ENCODE measurements around the gene PRSS33.
A peak's percentile ranks its signal among the peaks of the same experiment; 100 is the strongest.

PRSS33 gene

GRCh38 chr16:2766430-2767139 is 20.8 kb downstream of the PRSS33 start:
- Histone ChIP-seq H3K18ac (ENCODE audit: low read length) (no peak overlapping the region), H3K23ac (ENCODE audit: low read length) (no peak overlapping the region), H2AK5ac (ENCODE audit: low read length) (no peak overlapping the region), H2BK5ac (ENCODE audit: low read length) (no peak overlapping the region), H4K5ac (ENCODE audit: low read length) (no peak overlapping the region), H3K4me3 (ENCODE audit: low read length) (no peak overlapping the region), H3K56ac (ENCODE audit: low read length) (no peak overlapping the region), H3K4me2 (ENCODE audit: low read length) (no peak overlapping the region), H3K79me2 (ENCODE audit: control insufficient read depth, insufficient read depth, low read length) (peaks cover 66% of the 10 kb centered on the region), H3K79me1 (ENCODE audit: low read length) (peaks cover 53% of the 10 kb centered on the region), H3K4ac (ENCODE audit: low read depth, low read length) (no peak overlapping the region), H3K9ac (ENCODE audit: low read length) (no peak overlapping the region), H3K4me1 (ENCODE audit: control insufficient read depth, low read depth, low read length) (no peaks in the 10 kb centered on the region), H2BK120ac (ENCODE audit: low read depth, low read length) (no peak overlapping the region), H2BK15ac (replicated peaks; ENCODE audit: low read depth) (no peak overlapping the region), H4K8ac (ENCODE audit: low read depth, low read length) (no peak overlapping the region), H3K27me3 (ENCODE audit: insufficient read depth, low read length, poor library complexity) (no peaks in the 10 kb centered on the region), H3K27ac (ENCODE audit: low read depth, low read length) (no peak overlapping the region), H3K36me3 (ENCODE audit: control insufficient read depth, insufficient read depth, low read length) (peaks cover 75% of the 10 kb centered on the region)
- no CpG with 5 or more reads among the region's 44 CpGs for WGBS (ENCODE audit: extremely low coverage, insufficient coverage, low lambda C conversion rate)
- DNase-seq: no peak

DNA sequence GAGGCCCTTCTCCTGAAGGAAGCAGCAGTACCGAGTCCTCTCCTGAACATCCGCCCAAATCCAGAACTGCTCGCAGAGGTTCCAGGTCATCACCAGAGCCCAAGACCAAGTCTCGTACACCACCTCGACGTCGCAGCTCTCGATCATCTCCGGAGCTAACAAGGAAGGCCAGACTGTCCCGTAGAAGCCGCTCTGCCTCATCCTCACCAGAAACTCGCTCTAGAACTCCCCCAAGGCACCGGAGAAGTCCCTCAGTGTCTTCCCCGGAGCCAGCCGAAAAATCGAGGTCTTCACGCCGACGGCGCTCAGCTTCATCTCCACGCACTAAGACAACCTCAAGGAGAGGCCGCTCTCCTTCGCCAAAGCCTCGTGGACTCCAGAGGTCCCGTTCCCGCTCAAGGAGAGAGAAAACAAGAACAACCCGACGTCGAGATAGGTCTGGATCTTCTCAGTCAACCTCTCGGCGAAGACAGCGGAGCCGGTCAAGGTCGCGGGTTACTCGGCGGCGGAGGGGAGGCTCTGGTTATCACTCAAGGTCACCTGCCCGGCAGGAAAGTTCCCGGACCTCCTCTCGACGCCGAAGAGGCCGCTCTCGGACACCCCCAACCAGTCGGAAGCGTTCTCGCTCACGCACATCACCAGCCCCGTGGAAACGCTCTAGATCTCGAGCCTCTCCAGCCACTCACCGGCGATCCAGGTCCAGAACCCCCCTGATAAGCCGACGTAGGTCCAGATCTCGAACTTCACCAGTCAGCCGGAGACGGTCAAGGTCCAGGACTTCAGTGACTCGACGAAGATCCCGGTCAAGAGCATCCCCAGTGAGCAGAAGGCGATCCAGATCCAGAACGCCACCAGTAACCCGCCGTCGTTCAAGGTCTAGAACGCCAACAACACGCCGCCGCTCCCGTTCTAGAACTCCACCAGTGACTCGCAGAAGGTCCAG is 21.6 kb downstream of the PRSS33 start:
- Histone ChIP-seq H3K79me1 (ENCODE audit: low read length) (peaks cover 53% of the 10 kb centered on the region), H3K27me3 (ENCODE audit: insufficient read depth, low read length, poor library complexity) (no peaks in the 10 kb centered on the region), H3K27ac (ENCODE audit: low read depth, low read length) (no peak overlapping the region), H3K4me3 (ENCODE audit: low read length) (no peak overlapping the region), H4K8ac (ENCODE audit: low read depth, low read length) (no peak overlapping the region), H3K56ac (ENCODE audit: low read length) (no peak overlapping the region), H3K79me2 (ENCODE audit: control insufficient read depth, insufficient read depth, low read length) (peaks cover 70% of the 10 kb centered on the region), H3K9ac (ENCODE audit: low read length) (no peak overlapping the region), H3K23ac (ENCODE audit: low read length) (no peak overlapping the region), H2BK120ac (ENCODE audit: low read depth, low read length) (no peak overlapping the region), H3K36me3 (ENCODE audit: control insufficient read depth, insufficient read depth, low read length) (peaks cover 73% of the 10 kb centered on the region), H2BK5ac (ENCODE audit: low read length) (no peak overlapping the region), H3K4ac (ENCODE audit: low read depth, low read length) (no peak overlapping the region), H2BK15ac (replicated peaks; ENCODE audit: low read depth) (no peak overlapping the region), H3K4me2 (ENCODE audit: low read length) (no peak overlapping the region), H2AK5ac (ENCODE audit: low read length) (no peak overlapping the region), H3K4me1 (ENCODE audit: control insufficient read depth, low read depth, low read length) (no peaks in the 10 kb centered on the region), H4K5ac (ENCODE audit: low read length) (no peak overlapping the region), H3K18ac (ENCODE audit: low read length) (no peak overlapping the region)
- WGBS (ENCODE audit: extremely low coverage, insufficient coverage, low lambda C conversion rate): no CpG with 5 or more reads among the region's 73 CpGs
- DNase-seq: no peak

- no peak overlapping the region for H3K9ac ChIP-seq (ENCODE audit: low read length)
- no peak overlapping the region for H2BK15ac ChIP-seq (replicated peaks; ENCODE audit: low read depth)
- no peak overlapping the region for H2BK120ac ChIP-seq (ENCODE audit: low read depth, low read length)
- H3K4me3 ChIP-seq (ENCODE audit: low read length): no peak overlapping the region
- H3K18ac ChIP-seq (ENCODE audit: low read length): no peak overlapping the region
- no peak overlapping the region for H2BK5ac ChIP-seq (ENCODE audit: low read length)
- H4K8ac ChIP-seq (ENCODE audit: low read depth, low read length): no peak overlapping the region
- H3K79me2 ChIP-seq (ENCODE audit: control insufficient read depth, insufficient read depth, low read length): peaks cover 75% of the 10 kb centered on the region
- no peak overlapping the region for H3K4ac ChIP-seq (ENCODE audit: low read depth, low read length)
- H3K23ac ChIP-seq (ENCODE audit: low read length): no peak overlapping the region
- peak; percentile 27 for DNase-seq
- WGBS (ENCODE audit: extremely low coverage, insufficient coverage, low lambda C conversion rate): no CpG with 5 or more reads among the region's 9 CpGs
- no peaks in the 10 kb centered on the region for H3K4me1 ChIP-seq (ENCODE audit: control insufficient read depth, low read depth, low read length)
- no peak overlapping the region for H3K27ac ChIP-seq (ENCODE audit: low read depth, low read length)
- H3K4me2 ChIP-seq (ENCODE audit: low read length): no peak overlapping the region
- H2AK5ac ChIP-seq (ENCODE audit: low read length): no peak overlapping the region
- no peaks in the 10 kb centered on the region for H3K27me3 ChIP-seq (ENCODE audit: insufficient read depth, low read length, poor library complexity)
- H3K36me3 ChIP-seq (ENCODE audit: control insufficient read depth, insufficient read depth, low read length): peaks cover 77% of the 10 kb centered on the region
- no peak overlapping the region for H4K5ac ChIP-seq (ENCODE audit: low read length)
- no peak overlapping the region for H3K56ac ChIP-seq (ENCODE audit: low read length)
- H3K79me1 ChIP-seq (ENCODE audit: low read length): peaks cover 58% of the 10 kb centered on the region
Measured at GRCh38 chr16:2764718-2765117, 22.6 kb downstream of the PRSS33 start.

- Histone ChIP-seq H3K4me2 (ENCODE audit: low read length) (no peak overlapping the region), H3K4ac (ENCODE audit: low read depth, low read length) (no peak overlapping the region), H3K4me1 (ENCODE audit: control insufficient read depth, low read depth, low read length) (no peaks in the 10 kb centered on the region), H3K18ac (ENCODE audit: low read length) (no peak overlapping the region), H3K79me1 (ENCODE audit: low read length) (peaks cover 62% of the 10 kb centered on the region), H2BK5ac (ENCODE audit: low read length) (no peak overlapping the region), H2BK15ac (replicated peaks; ENCODE audit: low read depth) (no peak overlapping the region), H2AK5ac (ENCODE audit: low read length) (no peak overlapping the region), H2BK120ac (ENCODE audit: low read depth, low read length) (no peak overlapping the region), H4K8ac (ENCODE audit: low read depth, low read length) (no peak overlapping the region), H4K5ac (ENCODE audit: low read length) (no peak overlapping the region), H3K36me3 (ENCODE audit: control insufficient read depth, insufficient read depth, low read length) (peaks cover 78% of the 10 kb centered on the region), H3K27ac (ENCODE audit: low read depth, low read length) (no peak overlapping the region), H3K23ac (ENCODE audit: low read length) (no peak overlapping the region), H3K27me3 (ENCODE audit: insufficient read depth, low read length, poor library complexity) (no peaks in the 10 kb centered on the region), H3K4me3 (ENCODE audit: low read length) (no peak overlapping the region), H3K79me2 (ENCODE audit: control insufficient read depth, insufficient read depth, low read length) (peaks cover 86% of the 10 kb centered on the region), H3K9ac (ENCODE audit: low read length) (no peak overlapping the region), H3K56ac (ENCODE audit: low read length) (no peak overlapping the region)
- no peak for DNase-seq
- WGBS (ENCODE audit: extremely low coverage, insufficient coverage, low lambda C conversion rate): no CpG with 5 or more reads among the region's 6 CpGs
Measured at GRCh38 chr16:2763173-2763572, 24.2 kb downstream of the PRSS33 start.

DNA sequence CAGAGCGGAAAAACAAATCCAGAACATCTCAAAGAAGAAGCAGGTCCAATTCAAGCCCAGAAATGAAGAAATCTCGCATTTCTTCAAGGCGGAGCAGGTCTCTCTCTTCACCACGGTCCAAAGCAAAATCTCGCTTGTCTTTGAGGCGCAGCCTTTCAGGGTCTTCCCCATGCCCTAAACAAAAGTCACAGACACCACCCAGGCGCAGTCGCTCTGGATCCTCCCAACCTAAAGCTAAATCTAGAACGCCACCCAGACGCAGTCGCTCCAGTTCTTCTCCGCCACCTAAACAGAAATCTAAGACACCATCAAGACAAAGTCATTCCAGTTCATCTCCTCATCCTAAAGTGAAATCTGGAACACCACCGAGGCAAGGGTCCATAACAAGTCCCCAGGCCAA is 24.6 kb downstream of the PRSS33 start:
- Histone ChIP-seq H3K79me1 (ENCODE audit: low read length) (peaks cover 61% of the 10 kb centered on the region), H2AK5ac (ENCODE audit: low read length) (no peak overlapping the region), H3K27me3 (ENCODE audit: insufficient read depth, low read length, poor library complexity) (no peaks in the 10 kb centered on the region), H2BK5ac (ENCODE audit: low read length) (no peak overlapping the region), H3K4me3 (ENCODE audit: low read length) (no peak overlapping the region), H4K8ac (ENCODE audit: low read depth, low read length) (no peak overlapping the region), H3K27ac (ENCODE audit: low read depth, low read length) (no peak overlapping the region), H3K4me2 (ENCODE audit: low read length) (no peak overlapping the region), H4K5ac (ENCODE audit: low read length) (no peak overlapping the region), H3K4me1 (ENCODE audit: control insufficient read depth, low read depth, low read length) (no peaks in the 10 kb centered on the region), H3K79me2 (ENCODE audit: control insufficient read depth, insufficient read depth, low read length) (peaks cover 89% of the 10 kb centered on the region), H3K56ac (ENCODE audit: low read length) (no peak overlapping the region), H3K18ac (ENCODE audit: low read length) (no peak overlapping the region), H3K4ac (ENCODE audit: low read depth, low read length) (no peak overlapping the region), H2BK15ac (replicated peaks; ENCODE audit: low read depth) (no peak overlapping the region), H2BK120ac (ENCODE audit: low read depth, low read length) (no peak overlapping the region), H3K23ac (ENCODE audit: low read length) (no peak overlapping the region), H3K9ac (ENCODE audit: low read length) (no peak overlapping the region), H3K36me3 (ENCODE audit: control insufficient read depth, insufficient read depth, low read length) (peaks cover 75% of the 10 kb centered on the region)
- DNase-seq: no peak
- WGBS (ENCODE audit: extremely low coverage, insufficient coverage, low lambda C conversion rate): no CpG with 5 or more reads among the region's 13 CpGs
